Middle frontal gyrus (tissue), 1 donor: Measurements from ENCODE around the gene TRAPPC6A.

Experiments used
- DNase-seq: peaks from one replicate; pipeline ENCODE4 v3.0.0-alpha.2; 2015; ENCODE audit warnings: low spot score; ENCODE audit errors: extremely low spot score

Gene TRAPPC6A

GRCh38 chr19:45186509-45187334 is 8.7 kb upstream of the TRAPPC6A start:
- no peak for DNase-seq

DNA sequence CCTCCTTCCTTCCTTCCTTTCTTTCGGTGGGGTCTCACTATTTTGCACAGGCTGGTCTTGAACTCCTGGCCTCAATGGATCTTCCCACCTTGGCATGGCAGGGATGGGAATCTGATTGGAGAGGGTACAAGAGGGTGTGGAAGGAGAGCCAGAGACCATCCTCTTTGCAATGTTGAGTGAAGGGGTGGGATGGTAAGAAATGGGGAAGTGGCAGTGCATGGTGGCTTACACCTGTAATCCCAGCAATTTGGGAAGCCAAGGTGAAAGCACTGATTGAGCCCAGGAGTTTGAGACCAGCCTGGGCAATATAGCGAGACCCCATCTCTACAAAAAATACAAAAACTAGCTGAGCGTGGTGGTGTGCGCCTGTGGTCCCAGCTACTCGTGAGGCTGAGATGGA is 6.1 kb upstream of the TRAPPC6A start:
- DNase-seq, result no peak

DNA sequence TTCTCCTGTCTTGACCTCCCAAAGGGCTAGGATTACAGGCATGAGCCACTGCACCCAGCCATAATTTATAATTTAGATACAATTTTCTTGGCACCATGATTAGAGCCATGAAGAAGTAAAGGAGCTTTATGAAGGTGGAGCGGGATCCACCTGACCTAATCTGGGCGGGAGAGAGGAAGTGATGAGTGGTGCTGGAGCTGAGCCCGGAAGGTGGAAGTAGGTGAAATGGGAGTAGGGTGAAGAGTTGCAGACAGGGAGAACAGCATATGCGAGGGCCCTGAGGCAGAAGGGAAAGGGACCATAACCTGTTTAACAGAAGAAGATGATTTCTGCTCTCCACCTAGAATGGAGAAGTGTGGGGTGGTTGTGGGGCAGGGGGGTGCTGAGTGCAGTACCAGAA is 4.7 kb upstream of the TRAPPC6A start:
- no peak for DNase-seq

GRCh38 chr19:45180936-45181335 is 2.9 kb upstream of the TRAPPC6A start:
- no peak for DNase-seq

GRCh38 chr19:45179892-45180370 is 1.9 kb upstream of the TRAPPC6A start:
- no peak for DNase-seq

- no peak for DNase-seq
These were observed 1.2 kb upstream of the TRAPPC6A start for GRCh38 chr19:45179072-45179891.

DNA sequence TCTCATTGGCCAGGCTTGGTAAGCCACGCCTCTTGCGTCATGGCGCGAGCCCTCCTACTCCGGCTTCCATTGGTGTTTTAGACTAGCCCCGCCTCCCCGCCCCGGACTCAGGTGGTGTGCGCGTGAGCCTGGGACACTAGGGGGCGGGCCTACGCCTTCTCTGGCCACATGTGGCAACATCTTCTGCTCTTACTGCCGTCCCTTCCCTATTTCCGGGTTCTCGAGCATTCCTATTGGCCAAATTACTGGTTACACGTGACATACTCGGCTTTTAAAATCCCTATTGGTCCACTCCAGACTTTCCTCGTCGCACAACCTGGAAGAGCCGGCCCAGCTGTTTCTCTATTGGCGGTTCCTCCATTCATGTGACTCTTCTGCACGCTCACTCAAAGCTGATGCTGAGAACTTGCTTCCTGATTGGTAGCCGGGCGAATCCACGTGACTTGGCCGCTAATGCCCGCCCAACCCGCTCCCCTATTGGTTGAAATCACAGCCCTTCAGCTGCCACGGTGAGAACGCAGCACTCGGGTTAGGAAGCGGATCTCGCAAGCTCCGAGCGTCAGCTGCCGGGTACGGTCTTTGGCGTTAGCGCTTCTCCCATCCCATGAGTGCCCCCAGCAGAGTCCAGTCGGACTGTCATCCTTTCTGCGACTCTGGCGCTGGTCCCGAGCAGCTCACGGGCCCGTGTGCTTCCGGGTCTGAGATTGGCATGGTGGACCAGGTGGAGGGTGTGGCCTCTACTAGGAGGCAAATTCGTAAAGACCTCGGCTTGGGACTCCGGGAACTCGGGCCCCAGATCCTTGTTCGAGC is 430 bp upstream of the TRAPPC6A start, which contains the start of gene BLOC1S3:
BLOC1S3 (plus strand) TSS at position 523 of the 810 bp plus-strand sequence. CDS start 513 bp downstream, outside the sequence.
- peak; percentile 100 for DNase-seq

GRCh38 chr19:45175515-45176345 is 2.3 kb downstream of the TRAPPC6A start:
- DNase-seq, result no peak

DNA sequence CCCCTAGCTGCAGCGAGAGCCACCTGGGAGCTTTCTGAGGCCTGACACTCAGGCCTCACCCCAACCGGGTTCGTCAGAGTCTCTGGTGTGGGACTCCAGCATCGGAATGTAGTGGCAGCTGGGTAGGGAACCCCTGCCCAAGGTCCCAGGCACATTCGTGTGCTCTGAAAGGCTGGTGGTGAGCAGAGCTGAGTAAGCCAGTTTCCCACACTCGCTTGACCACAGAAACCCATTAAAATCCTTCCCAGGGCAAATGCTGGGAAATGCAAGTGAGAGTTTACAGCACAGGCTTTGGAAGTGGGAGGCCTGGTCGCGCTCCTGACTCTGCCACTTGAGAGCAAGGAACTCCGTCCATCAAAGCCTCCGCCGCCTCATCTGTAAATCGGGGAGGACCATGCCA is 4.2 kb downstream of the TRAPPC6A start:
- no peak for DNase-seq

- DNase-seq, result no peak
These were observed 5.3 kb downstream of the TRAPPC6A start for GRCh38 chr19:45172611-45173208.

DNA sequence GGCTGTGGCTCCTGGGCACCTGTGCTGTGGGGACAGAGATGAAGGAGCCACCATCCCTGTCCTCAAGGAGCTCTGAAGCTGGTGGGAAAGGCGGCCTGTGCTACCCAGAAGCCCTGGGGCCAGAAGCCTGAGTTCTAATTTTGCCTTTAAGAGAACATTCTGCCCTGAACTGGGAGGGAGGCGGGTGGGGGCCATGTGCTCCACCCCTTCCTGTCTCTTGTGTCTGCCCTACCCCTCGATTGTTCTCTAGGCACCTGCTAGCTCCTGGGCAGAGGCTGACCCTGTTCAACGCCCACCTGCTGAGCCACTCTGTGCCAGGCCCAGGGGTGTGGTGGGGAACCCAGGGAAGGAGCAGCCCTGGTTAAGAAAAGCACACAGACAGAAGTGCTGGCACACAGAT is 5.9 kb downstream of the TRAPPC6A start:
- DNase-seq, result no peak

- DNase-seq, result no peak
These were observed 6.8 kb downstream of the TRAPPC6A start for GRCh38 chr19:45171211-45171623.

DNA sequence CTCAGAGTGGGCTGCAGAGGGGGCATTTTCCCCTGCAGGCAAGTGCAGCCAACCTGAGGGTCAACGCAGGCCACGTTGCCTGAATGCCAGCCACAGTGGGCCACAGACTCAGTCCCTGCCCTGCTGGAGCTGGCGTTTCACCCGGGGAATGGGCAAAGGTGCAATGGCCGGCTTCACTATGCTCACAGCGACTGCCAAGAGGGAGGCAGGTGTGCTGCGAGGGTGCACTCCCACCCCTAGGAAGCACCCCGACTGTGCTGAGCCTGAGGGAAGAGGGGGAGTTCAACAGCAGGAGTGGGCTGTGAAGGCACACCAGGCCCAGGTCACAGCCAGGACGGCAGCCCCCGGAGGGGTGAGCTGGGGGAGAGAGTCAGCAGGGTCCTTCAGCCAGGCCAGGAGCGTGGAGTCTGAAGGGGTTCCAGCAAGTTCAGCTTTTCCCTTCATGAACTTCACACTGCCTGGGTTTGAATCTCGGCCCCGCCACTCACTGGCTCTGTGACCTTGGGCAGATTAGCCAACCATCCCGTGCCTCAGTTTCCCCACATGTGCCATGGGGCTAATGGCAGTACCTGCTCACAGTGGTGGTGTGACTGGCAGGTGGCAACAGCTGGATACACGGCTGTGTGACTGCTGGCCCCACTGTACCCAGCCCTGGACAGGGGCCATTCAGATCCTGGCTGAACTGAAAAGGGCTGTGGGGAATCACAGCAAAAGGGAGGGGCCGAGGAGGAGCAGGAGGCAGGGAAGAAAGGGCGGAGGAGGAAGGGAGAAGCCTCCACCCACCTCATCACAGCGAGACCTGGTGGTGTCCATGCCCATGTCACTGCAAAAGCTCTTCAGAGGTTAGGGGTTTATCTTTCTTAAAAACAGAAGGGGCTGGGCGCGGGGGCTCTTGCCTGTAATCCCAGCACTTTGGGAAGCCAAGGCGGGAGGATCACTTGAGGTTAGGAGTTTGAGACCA is 7.6 kb downstream of the TRAPPC6A start:
- DNase-seq, result no peak

DNA sequence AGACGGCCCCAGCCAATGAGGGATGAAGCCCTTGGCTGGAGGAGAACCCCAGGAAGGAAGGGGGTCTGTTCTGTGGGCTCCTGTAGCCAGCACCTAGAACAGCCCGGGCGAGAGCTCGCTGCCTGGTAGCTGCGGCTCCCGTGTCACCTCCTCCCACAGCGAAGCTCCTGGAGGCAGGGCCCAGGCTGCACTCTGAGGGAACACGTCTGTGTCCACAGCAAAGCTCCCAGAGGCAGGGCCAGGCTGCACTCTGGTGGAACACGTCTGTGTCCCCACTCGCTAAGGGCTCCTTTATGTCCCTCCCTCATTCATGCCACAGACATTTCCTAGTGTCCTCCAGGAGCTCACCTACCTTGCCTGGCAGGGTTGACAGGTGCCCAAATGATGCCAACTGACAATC is 8.4 kb downstream of the TRAPPC6A start:
- no peak for DNase-seq

DNA sequence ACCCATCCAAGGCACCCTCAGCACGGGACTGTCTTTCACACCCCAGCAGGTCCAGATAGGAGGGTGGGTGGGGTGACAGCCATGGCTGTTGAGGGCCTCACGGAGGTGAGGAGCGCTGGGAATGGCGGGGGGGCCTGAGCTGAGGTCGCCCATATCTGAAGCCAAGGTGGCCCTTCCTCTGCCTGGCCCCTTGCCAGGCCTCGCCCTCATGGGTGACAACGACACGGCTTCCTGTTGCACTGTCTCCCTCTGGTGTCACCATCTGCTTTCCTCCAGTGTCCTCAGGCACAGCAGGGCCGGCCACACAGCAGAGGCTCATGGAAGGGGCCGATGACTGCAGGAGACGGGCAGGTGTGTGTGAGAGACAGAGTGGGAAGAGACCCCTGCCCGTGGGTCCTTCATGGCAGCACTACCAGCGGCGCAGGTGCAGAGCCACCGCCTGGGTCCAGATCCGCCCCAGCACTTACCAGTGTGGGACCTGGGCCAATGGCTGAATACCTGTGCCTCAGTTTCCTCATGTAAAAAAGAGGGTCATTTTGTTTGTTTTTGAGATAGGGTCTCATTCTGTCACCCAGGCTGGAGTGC is 9.2 kb downstream of the TRAPPC6A start:
- no peak for DNase-seq

GRCh38 chr19:45166723-45167252 is 11.2 kb downstream of the TRAPPC6A start:
- DNase-seq, result no peak

GRCh38 chr19:45164577-45165335 is 13.3 kb downstream of the TRAPPC6A start:
- no peak for DNase-seq
